ENCODE results near the gene KLHL35.

GRCh38 chr11:75432911-75433321 is at the start of gene KLHL35:
- TF ChIP-seq CTCF (IDR thresholded peaks at IDR 0.05) (no peak), POLR2A (IDR thresholded peaks at IDR 0.05) (no peak)
